Measurements from ENCODE around the gene FTCD.

Gene FTCD

DNA sequence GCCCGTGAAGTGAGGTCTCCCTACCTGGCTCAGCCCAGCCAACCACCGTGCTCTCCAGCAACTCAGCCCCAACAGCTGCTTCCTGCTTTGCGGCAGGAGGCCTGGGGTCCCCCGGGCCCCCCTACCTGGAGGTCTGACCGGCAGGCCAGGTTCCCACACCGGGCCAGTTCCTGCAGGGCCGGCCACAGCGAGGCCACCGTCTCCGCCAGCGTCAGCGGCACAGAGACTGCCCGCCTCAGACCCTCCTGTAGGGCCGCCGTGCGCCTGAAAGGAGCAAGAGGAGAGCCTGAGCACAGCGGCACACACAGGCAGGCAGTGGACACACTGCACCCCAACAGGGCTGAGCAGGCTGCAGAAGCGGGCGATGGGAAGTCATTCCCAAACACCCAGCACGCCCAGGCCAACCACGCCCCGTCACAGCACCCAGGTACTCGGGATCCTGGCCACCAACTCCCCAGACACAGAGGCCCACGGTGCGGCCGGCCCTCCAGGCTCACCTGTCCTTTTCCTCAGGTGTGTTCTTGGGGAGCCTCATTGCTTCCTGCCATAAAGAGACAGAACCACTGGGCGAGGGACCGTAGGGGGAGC is 16.9 kb downstream of the FTCD start:
- no peak for DNase-seq (ENCODE audit: low read depth)

DNA sequence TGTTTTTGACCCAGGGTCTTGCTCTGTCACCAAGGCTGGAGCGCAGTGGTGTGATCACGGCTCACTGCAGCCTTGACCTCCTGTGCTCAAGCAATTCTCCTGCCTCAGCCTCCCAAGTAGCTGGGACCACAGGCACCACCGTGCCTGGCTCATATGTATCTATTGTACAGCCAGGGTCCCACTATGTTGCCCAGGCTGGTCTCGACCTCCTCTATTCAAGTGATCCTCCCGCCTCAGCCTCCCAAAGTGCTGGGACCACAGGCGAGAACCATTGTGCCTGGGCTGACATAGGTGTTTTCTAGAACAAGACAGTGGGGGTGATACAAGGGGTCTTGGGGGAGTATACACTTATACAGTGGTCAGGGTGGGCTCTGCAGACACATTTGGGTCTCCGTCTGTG is 17.5 kb downstream of the FTCD start:
- DNase-seq (ENCODE audit: low read depth) = no peak

DNA sequence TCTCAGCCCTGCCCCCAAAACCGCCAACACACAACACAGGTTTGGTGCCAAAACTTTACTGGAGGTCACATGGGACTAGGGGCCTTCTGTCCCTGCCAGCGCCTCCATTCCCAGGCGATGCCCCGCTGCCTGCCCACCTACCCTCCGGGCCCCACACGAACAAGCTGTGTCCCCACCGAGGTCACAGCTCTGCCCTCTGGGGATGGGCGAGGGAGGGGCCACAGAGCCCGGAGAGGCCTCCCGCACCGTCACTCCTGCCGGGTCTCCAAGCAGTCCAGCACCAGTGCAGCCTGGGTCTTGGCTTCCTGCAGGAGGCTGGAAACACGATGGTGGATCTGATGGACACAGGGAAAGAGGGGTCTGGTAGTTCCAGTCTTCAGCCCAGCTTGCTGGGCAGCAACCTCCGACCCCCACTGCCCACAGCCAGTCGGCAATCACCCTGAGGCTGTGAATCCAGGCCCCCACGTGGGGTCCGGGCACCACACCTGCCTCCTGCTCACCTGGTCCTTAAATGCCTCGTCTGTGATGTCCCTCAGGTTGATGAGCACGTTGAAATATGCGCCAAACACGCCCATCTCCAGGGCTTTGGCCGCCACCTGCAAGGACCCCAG is 18.5 kb downstream of the FTCD start:
- DNase-seq (ENCODE audit: low read depth) = no peak

DNA sequence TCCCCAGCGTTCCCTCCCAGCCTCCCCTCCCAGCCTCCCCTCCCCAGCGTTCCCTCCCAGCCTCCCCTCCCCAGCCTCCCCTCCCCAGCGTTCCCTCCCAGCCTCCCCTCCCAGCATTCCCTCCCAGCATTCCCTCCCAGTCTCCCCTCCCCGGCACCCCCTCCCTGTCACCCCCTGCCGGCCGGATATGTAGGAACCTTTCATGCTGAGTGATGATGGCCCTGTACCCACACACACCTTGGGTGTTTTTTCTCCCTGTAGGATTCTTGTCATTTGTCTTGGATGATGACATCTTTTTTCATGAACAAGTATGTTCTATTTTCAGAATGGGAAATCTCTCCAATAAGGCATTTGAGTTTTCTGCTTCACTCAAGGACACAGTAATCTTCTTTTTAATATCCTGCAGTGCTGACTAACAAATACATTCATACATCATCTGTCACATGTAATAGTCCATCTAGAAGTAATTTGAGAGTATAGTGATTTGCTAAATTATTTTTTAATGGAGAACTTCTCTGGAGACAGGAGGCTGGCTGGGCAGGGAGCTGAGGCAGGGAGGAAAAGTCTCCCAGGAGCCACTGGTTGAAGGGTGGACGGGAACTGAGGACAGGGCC is 19.5 kb downstream of the FTCD start:
- DNase-seq (ENCODE audit: low read depth) = no peak

DNA sequence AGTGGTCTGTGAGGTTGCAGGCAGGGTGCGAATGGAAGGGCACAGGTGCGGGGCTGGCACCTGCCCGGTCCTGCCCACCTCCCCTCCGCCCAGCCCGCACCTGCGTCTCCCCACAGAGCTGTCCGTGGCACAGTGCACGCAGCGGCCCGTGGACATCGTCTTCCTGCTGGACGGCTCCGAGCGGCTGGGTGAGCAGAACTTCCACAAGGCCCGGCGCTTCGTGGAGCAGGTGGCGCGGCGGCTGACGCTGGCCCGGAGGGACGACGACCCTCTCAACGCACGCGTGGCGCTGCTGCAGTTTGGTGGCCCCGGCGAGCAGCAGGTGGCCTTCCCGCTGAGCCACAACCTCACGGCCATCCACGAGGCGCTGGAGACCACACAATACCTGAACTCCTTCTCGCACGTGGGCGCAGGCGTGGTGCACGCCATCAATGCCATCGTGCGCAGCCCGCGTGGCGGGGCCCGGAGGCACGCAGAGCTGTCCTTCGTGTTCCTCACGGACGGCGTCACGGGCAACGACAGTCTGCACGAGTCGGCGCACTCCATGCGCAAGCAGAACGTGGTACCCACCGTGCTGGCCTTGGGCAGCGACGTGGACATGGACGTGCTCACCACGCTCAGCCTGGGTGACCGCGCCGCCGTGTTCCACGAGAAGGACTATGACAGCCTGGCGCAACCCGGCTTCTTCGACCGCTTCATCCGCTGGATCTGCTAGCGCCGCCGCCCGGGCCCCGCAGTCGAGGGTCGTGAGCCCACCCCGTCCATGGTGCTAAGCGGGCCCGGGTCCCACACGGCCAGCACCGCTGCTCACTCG is 23.3 kb downstream of the FTCD start:
- no peak for DNase-seq (ENCODE audit: low read depth)

DNA sequence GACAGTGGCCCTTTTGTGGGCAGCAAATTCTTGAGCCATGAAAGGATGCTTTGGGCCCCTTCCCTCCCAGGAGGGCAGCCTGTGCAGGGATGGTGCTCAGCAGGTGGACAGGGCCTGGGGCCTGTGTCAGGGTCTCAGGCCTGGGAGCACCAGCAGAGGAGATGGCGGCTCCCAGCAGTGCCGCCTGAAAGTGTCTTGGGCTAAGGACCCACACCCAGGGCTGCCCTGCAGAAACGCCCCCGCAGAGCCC is 23.9 kb downstream of the FTCD start:
- DNase-seq (ENCODE audit: low read depth) = no peak

DNA sequence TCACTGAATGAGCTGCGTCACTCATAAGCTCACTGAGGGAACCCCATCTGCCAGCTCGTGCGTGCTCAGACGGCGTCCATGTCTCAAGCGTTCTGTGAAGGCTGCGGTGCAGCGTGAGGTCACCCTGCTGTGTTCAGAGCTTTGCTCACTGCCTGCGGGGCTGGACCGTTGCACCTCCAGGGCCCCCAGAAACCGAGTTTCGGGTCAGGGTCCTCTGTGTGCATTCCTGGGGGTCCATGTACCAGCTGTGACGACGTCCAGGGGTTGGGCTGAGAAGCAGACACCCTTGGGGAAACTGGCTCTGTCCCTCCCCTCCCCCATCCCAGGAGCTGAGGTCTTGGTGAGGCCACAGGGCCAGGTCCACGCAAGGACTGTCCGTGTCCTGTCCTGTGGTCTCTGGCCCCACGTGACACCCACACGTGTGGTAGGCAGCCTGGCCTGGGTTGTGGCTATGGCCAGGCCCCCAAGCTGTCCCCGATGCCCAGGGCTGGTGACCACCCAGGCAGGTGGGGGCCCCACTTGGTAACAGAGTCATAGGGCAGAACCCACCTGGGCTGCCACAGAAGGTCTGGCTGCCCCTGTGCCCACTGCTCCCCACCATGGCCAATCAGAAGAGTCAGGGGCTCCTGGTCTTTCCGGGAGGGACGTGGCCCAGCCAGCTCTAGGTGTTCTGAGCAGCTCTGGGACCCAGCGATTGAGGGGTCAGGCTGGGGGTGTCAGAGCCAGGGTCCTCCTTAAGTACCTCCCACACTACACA is 24.4 kb downstream of the FTCD start:
- no peak for DNase-seq (ENCODE audit: low read depth)

DNA sequence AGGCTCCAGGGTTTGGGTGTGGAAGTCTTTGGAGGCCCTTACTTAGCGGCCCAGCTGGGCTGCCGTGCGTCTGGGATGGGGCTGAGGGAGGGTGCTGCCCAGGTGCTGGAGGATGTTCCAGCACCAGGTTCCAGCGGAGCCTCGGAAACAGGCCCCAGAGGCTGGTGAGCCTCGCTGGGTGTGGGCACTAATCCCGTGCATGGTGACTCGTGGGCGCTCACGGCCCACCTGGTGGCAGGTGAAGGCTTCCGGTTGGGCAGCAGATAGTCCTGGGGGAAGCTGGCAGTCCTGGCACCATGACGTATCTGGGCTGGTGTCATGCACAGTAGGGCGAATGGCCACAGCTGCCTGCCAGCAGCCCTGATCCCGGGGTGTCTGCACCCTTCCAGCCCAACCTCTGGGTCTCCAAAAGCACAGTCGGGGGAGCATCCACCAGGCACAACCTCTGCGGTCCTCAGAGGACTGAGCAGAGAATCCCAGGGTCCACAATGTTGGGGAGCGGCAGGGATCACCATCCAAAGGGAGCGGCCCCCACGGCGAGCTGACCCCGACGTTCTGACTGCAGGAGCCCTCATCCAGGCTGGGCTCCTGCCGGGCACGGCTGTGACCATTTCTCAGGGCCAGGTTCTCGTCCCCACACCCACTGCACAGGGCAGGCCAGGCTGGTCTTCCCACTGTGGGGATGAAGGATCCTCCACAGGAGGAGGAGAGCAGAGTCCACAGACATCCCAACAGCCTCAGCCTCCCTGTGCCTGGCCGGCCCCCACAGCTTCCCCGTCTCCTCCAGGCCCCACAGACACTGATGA is 25.3 kb downstream of the FTCD start:
- DNase-seq (ENCODE audit: low read depth) = no peak

DNA sequence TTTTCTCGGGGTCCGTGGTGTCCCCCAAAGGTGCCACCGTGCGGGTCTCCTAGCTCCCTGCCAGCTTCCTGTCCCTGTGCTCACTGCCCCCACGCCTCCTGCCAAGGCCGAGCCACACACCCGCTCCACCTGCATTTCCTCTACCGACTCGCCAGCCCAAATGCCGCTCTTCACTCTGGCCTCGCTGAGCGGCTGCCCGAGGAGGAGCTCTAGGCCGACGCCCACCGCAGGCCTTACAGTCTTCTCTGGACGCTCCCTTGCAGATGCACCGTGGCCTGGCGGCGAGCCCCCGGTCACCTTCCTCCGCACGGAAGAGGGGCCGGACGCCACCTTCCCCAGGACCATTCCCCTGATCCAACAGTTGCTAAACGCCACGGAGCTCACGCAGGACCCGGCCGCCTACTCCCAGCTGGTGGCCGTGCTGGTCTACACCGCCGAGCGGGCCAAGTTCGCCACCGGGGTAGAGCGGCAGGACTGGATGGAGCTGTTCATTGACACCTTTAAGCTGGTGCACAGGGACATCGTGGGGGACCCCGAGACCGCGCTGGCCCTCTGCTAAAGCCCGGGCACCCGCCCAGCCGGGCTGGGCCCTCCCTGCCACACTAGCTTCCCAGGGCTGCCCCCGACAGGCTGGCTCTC is 26.3 kb downstream of the FTCD start:
- no peak for DNase-seq (ENCODE audit: low read depth)

DNA sequence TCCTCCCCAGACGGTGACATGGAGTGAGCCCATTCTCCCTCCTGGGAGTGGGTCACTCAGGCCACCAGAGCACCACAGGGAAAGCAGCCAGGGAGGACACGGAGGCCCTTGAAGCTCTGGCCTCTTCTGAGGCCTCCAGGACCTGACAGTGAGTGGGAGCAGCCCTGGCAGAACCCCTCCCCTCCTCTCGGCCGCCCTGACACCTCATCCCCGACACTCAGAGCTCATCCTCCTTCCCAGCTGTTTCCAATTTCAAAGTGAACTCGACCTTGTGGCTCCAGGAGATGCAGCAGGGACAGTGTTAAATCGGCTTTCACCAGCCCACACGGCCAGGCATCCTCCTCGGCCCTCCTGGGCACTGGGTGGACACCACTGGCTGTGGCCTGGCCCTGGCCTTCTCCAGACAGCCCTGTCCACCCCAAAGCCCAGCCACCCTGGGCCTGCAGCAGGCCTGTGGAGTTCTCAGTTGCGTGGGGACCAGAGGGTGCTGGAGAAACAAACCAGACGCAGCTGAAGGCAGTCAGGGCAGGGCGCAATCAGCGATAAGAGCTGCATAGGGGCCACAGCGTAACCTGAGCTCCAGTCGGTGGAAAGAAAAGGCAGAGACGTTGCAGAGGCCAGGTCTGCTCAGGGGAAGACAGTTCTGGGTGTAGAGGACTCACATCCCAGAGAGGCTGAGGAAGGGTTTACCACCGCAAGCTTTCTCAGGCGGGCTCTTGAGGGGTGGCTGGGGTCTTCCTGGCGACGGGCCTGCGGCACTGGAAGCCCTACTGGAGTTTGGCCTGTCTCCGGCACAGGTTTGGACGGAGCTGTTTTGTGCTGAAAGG is 27.1 kb downstream of the FTCD start:
- no peak for DNase-seq (ENCODE audit: low read depth)

DNA sequence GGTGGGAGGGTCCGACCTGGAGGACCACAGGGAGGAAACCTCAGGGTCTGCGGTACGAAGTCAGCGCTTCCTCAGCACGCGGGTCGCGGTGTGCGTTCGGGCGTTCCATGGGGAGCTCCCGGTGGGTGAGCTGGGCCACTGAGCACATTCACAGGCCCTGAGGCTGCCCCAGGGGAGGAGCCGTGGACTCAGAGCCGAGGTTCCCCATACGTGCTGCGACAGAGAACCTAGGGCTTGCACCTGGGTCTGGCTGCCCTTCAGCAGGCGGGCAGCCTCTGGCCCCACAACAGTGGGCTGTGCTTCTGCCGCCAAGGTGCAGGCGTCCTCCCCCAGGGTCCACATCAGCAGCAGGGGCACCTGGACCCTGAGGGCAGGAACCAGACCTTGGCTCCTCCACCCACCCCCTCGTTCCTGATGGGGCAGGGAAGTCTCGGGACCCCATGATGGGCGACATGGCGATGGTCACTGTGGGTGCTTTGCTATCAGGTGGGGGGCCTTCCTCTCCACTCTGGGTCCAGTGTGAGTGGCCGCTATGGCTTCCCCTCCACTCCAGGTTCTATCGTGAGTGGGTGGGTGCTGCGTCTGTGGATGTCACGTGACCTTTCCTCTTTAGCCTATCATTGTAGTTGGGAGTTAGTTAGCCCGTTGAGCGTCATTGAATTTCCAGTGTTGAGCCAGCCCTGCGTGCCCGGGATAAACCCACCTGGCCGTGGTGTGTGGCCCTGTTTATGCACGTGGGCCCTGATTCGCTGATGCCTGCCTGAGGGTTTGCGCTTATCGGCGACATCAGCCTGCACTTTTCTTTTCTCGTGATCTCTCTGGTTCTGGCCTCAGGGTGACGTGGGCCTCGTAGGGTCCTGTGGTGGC is 27.9 kb downstream of the FTCD start:
- DNase-seq (ENCODE audit: low read depth) = no peak

DNA sequence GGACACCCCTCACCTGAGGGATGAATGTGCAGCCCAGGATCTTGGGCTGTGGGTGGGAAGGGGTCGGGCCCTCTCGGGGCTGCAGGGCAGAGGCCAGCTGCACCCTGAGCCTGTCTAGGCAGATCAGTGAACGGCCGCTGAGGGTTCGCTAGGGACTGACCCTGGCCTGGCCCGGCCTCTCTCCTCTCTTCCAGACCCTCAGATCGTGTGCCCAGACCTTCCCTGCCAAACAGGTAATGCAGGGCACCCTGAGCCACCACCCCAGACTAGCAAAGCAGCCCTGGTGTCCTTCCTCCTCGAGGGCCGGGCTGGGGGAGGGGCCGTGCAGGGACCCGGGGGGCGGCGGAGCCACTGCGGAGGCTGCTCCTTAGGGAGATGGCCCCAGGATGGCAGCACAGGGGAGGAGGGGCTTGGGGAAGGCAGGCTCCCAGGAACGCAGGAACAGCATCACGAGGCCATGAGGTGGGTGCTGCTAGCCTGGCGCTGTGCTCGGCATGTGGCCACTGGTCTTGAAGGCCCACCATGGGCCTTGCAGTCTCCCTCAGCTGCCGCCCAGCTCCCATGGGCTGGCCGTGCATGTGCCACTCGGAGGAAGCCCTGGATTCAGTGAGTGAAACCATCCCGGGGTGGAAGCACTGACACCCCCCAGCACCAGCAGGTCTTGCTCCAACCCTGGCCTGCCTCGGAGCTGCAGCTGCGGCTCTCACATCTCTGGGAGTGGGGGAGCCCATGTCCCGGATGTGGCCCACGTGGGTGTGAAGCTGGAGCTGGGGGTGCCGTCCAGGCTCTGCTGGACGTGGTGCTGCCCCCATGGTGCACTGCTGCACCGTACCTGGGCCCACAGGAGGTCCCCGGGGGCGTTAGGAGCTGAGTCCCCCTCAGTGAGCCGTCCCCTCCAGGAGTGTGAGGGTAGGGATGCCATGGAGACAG is 28.8 kb downstream of the FTCD start:
- no peak for DNase-seq (ENCODE audit: low read depth)

DNA sequence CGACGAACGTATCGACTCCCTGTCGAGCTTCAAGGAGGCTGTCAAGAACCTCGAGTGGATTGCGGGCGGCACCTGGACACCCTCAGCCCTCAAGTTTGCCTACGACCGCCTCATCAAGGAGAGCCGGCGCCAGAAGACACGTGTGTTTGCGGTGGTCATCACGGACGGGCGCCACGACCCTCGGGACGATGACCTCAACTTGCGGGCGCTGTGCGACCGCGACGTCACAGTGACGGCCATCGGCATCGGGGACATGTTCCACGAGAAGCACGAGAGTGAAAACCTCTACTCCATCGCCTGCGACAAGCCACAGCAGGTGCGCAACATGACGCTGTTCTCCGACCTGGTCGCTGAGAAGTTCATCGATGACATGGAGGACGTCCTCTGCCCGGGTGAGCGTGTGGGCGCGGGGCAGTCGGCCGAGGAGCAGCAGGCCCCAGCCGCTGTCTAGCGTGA is 29.5 kb downstream of the FTCD start:
- no peak for DNase-seq (ENCODE audit: low read depth)

DNA sequence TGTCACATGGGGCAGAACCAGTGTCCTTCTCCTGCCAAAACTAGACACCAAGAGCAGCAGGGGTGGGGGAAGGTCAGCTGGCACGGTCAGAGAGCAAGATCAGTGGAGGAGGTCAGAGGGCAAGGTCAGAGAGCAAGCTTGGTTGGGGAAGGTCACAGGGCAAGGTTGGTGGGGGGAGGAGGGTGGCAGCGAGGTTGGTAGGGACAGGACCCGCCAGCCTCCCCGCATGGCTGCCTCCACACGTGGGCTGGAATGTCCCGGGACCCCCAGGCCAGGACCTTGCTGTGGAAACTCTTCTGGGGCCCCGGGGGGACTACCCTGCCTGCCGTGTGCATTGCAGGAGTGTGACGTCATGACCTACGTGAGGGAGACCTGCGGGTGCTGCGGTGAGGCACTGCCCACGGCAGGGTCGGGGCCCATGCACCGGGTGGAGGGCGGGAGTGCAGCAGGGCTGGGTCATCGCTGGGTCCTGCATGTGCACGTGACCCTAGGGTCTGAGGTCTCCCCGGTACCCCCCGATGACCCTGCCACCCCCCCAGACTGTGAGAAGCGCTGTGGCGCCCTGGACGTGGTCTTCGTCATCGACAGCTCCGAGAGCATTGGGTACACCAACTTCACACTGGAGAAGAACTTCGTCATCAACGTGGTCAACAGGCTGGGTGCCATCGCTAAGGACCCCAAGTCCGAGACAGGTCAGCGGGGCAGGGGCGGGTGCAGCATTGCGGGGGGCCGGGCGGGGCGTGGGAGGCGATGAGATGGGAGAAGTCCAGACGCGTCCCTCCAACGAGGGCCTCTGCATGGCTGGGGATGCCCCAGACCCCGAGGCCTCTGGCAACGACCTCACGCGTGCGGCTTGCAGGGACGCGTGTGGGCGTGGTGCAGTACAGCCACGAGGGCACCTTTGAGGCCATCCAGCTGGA is 30.2 kb downstream of the FTCD start:
- no peak for DNase-seq (ENCODE audit: low read depth)

DNA sequence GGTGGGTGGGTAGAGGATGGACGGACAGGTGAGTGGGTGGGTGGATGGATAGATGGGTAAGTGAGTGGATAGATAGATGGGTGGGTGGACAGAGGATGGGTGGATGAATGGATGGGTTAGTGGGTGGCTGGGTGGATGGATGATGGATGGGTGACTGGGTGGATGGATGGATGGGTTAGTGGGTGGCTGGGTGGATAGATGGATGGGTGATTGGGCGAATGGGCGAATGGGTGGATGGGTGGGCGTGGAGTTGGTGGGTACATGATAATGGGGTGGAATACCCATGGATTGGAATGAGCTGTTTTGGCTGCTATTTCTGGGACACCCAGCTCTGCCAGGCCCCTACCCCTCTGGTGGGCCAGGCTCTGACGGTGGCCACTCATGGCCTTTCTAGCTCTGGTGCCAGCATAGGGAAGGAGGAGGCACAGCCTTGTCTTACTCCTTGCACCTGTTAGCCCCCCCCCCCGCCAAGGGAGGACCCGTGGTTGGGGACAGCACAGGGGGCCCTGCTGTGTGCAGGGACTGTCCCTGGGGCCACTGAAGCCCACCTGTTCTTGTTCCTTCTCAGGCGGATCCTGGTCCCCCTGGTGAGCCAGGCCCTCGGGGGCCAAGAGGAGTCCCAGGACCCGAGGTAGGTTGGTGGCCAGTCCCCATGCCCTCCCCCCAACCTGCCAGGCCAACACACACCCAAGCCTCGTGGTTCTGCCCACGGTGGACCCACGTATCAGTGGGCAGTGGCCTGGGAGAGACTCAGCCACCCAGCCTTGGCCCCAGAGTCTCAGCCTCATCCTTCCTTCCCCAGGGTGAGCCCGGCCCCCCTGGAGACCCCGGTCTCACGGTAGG is 31.1 kb downstream of the FTCD start:
- no peak for DNase-seq (ENCODE audit: low read depth)

Measured in fibroblast of the conjunctiva (primary cell).